ENCODE results near the gene VSTM2L.

DNA sequence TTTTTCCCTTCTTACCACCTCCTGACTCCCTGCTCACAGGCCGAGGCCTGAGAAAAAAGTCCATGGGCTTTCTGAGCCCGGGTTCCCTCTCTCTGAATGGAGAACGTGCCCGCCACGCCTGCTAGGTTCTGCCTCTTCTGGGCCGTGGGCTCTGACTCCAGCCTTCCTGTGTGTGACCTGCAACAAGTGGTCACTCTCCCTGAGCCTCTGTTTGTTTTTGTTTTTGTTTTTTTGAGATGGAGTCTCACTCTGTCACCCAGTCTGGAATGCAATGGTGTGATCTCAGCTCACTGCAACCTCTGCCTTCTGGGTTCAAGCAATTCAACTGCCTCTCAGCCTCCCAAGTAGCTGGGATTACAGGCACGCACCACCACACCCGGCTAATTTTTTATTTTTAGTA is 17.9 kb upstream of the VSTM2L start:
- TF ChIP-seq POLR2A (IDR thresholded peaks at IDR 0.05), result no peak
- TF ChIP-seq, protein P1, sequence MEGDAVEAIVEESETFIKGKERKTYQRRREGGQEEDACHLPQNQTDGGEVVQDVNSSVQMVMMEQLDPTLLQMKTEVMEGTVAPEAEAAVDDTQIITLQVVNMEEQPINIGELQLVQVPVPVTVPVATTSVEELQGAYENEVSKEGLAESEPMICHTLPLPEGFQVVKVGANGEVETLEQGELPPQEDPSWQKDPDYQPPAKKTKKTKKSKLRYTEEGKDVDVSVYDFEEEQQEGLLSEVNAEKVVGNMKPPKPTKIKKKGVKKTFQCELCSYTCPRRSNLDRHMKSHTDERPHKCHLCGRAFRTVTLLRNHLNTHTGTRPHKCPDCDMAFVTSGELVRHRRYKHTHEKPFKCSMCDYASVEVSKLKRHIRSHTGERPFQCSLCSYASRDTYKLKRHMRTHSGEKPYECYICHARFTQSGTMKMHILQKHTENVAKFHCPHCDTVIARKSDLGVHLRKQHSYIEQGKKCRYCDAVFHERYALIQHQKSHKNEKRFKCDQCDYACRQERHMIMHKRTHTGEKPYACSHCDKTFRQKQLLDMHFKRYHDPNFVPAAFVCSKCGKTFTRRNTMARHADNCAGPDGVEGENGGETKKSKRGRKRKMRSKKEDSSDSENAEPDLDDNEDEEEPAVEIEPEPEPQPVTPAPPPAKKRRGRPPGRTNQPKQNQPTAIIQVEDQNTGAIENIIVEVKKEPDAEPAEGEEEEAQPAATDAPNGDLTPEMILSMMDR (IDR thresholded peaks at IDR 0.05), result no peak
